ENCODE measurements around the gene SLCO4A1. TPM values are rescaled to one million over a fixed set of nuclear protein-coding genes. Genes with fewer than 3 reads are reported as not detected.

SLCO4A1 gene
- total and polyA plus RNA-seq, 2 experiments from 2014 or later: 0.22 to 0.43 TPM

DNA sequence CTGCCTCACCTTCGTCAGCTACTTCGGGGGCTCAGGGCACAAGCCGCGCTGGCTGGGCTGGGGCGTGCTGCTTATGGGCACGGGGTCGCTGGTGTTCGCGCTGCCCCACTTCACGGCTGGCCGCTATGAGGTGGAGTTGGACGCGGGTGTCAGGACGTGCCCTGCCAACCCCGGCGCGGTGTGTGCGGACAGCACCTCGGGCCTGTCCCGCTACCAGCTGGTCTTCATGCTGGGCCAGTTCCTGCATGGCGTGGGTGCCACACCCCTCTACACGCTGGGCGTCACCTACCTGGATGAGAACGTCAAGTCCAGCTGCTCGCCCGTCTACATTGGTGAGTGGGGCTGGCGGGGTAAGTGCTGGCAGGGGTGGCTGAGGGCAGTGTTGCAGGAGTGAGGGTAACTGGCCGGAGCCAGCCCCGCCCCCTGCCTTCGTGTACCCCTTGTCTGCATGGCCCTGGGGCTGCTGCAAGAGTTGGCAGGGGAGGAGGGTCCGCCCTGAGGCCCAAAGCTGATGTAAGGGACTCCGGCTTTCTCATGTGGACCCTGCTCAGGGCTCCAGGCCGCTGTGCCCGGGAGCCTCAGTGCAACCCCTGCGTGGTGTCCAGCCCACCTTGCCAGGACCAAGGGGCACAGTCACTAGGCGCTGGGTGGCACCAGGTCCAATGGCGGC, 14.8 kb downstream of the SLCO4A1 start:
- no peaks in the 10 kb centered on the region for H3F3A ChIP-seq (ENCODE audit: insufficient read depth)
- no peaks in the 10 kb centered on the region for H3K9me2 ChIP-seq (ENCODE audit: insufficient read depth)
- H3K9ac ChIP-seq: no peak overlapping the region
- TF ChIP-seq EZH2phosphoT487 (IDR thresholded peaks at IDR 0.05; ENCODE audit: insufficient read depth, low read depth) (no peak), EZH2 (IDR thresholded peaks at IDR 0.05; ENCODE audit: insufficient read depth, poor library complexity, severe bottlenecking) (no peak)
- 96% methylated on average over 37 of the region's 37 CpGs for WGBS, 2 experiments (ENCODE audit: low coverage in 1 of 2, low lambda C conversion rate in 2 of 2, missing lambda C conversion rate in 2 of 2)
- H3K27ac ChIP-seq: no peak overlapping the region
- H3K27me3 ChIP-seq (replicated peaks; ENCODE audit: insufficient read depth): no peaks in the 10 kb centered on the region
- H3K4me2 ChIP-seq (ENCODE audit: unreplicated experiment): no peak overlapping the region
- H3K79me2 ChIP-seq (ENCODE audit: insufficient read depth): no peaks in the 10 kb centered on the region
- H3K36me3 ChIP-seq (ENCODE audit: low read depth): no peaks in the 10 kb centered on the region
- H4K20me1 ChIP-seq (ENCODE audit: insufficient read depth): no peaks in the 10 kb centered on the region
- no peak overlapping the region for H3K4me3 ChIP-seq
- no peak overlapping the region for H2AFZ ChIP-seq
- peaks cover 11% of the 10 kb centered on the region for H3K4me1 ChIP-seq (ENCODE audit: insufficient read depth)
- DNase-seq: no peak
- H3K9me3 ChIP-seq (ENCODE audit: low read depth): no peaks in the 10 kb centered on the region
- in situ Hi-C loops (cut with MboI): no loop called here

DNA sequence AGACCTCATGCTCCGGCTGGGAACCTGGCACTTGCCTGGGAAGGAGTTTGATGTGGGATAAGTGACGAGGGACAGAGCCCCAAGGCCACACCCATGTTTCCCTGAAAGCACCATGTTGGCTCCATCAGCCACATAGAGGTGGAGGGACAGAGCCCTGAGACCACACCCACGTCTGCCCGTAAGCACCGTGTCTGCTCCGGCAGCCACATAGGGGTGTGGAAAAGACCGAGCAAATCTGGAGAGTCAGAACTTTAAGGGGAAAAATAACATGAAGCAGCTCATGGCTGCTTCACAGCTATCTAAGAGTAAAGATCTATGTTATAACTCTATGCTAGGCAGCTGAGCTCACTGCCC, 15.3 kb downstream of the SLCO4A1 start:
- Histone ChIP-seq H3K9me3 (ENCODE audit: low read depth) (no peaks in the 10 kb centered on the region), H3K36me3 (ENCODE audit: low read depth) (no peaks in the 10 kb centered on the region), H3K79me2 (ENCODE audit: insufficient read depth) (no peaks in the 10 kb centered on the region), H2AFZ (no peak overlapping the region), H3K9me2 (ENCODE audit: insufficient read depth) (no peaks in the 10 kb centered on the region), H4K20me1 (ENCODE audit: insufficient read depth) (no peaks in the 10 kb centered on the region), H3K4me3 (no peak overlapping the region), H3K27me3 (replicated peaks; ENCODE audit: insufficient read depth) (no peaks in the 10 kb centered on the region), H3F3A (ENCODE audit: insufficient read depth) (no peaks in the 10 kb centered on the region), H3K9ac (no peak overlapping the region), H3K27ac (no peak overlapping the region), H3K4me2 (ENCODE audit: unreplicated experiment) (no peak overlapping the region), H3K4me1 (ENCODE audit: insufficient read depth) (peaks cover 12% of the 10 kb centered on the region)
- WGBS, 2 experiments (ENCODE audit: low coverage in 1 of 2, low lambda C conversion rate in 2 of 2, missing lambda C conversion rate in 2 of 2): 75 to 79% methylated on average over 7 of the region's 7 CpGs
- no peak for TF ChIP-seq EZH2 (IDR thresholded peaks at IDR 0.05; ENCODE audit: insufficient read depth, poor library complexity, severe bottlenecking)
- TF ChIP-seq EZH2phosphoT487 (IDR thresholded peaks at IDR 0.05; ENCODE audit: insufficient read depth, low read depth): no peak
- in situ Hi-C loops (cut with MboI): no loop called here
- DNase-seq: no peak

DNA sequence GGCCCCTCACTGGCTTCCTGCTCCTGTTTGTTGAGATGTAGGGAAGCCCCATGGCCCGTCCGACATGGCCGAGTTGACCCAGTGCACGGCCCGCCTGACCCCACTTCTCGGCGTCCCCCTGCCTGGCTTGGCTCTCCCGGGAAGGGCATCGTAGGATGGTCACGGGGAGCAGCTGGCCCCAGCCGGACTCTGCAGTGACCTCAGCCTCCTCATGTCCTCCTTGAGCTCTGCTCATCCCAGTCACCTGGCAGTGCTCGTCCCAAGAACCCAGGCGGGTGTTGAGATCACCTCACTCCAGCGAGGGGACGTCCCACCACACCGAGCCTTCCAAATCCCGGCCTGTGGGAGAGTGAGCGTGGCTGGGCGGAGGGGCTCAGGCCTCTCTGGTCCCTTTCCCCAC, 15.7 kb downstream of the SLCO4A1 start:
- no peak overlapping the region for H3K4me3 ChIP-seq
- H4K20me1 ChIP-seq (ENCODE audit: insufficient read depth): no peaks in the 10 kb centered on the region
- H3K9ac ChIP-seq: no peak overlapping the region
- H3K27me3 ChIP-seq (replicated peaks; ENCODE audit: insufficient read depth): no peaks in the 10 kb centered on the region
- in situ Hi-C loops (cut with MboI): no loop called here
- no peaks in the 10 kb centered on the region for H3K9me3 ChIP-seq (ENCODE audit: low read depth)
- TF ChIP-seq EZH2 (IDR thresholded peaks at IDR 0.05; ENCODE audit: insufficient read depth, poor library complexity, severe bottlenecking) (no peak), EZH2phosphoT487 (IDR thresholded peaks at IDR 0.05; ENCODE audit: insufficient read depth, low read depth) (no peak)
- H3K9me2 ChIP-seq (ENCODE audit: insufficient read depth): no peaks in the 10 kb centered on the region
- 85 to 89% methylated on average over 19 of the region's 19 CpGs for WGBS, 2 experiments (ENCODE audit: low coverage in 1 of 2, low lambda C conversion rate in 2 of 2, missing lambda C conversion rate in 2 of 2)
- no peak overlapping the region for H3K27ac ChIP-seq
- H3K4me1 ChIP-seq (ENCODE audit: insufficient read depth): peaks cover 8% of the 10 kb centered on the region; the same call in 1 of the 2 replicates
- no peaks in the 10 kb centered on the region for H3K79me2 ChIP-seq (ENCODE audit: insufficient read depth)
- H3F3A ChIP-seq (ENCODE audit: insufficient read depth): no peaks in the 10 kb centered on the region
- no peak overlapping the region for H3K4me2 ChIP-seq (ENCODE audit: unreplicated experiment)
- DNase-seq: no peak
- no peak overlapping the region for H2AFZ ChIP-seq
- no peaks in the 10 kb centered on the region for H3K36me3 ChIP-seq (ENCODE audit: low read depth)

DNA sequence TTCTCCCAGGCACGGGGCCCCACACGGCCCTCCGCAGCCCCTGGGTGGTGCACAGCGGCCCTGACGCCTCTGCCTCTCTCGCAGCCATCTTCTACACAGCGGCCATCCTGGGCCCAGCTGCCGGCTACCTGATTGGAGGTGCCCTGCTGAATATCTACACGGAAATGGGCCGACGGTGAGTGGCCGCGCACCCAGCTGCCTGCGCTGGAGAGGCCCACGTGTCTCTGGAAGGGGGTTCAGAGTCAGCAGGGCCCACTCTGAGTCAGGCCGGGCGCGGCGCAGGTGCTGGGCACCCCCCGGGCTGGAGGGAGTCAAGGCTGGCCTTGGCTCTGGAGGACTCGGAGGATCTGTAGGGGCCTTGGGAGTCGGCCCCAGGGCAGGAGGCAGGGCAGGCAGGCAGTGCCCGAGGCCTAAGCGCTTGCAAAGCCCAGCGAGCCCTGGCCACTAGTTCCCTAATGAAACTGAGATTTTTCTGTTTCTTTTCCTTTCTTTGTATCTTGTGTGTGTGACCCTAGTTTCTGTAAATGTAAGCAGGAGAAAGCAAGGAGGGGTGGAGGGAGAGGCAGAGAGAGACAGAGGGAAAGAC, 16.4 kb downstream of the SLCO4A1 start:
- in situ Hi-C loops (cut with MboI): no loop called here
- Histone ChIP-seq H4K20me1 (ENCODE audit: insufficient read depth) (no peaks in the 10 kb centered on the region), H3K27ac (no peak overlapping the region), H3K4me1 (ENCODE audit: insufficient read depth) (peaks cover 7% of the 10 kb centered on the region; the same call in 1 of the 2 replicates), H3K9me2 (ENCODE audit: insufficient read depth) (no peaks in the 10 kb centered on the region), H3K36me3 (ENCODE audit: low read depth) (no peaks in the 10 kb centered on the region), H3K4me3 (no peak overlapping the region), H3K9ac (no peak overlapping the region), H2AFZ (no peak overlapping the region), H3K27me3 (replicated peaks; ENCODE audit: insufficient read depth) (no peaks in the 10 kb centered on the region), H3K79me2 (ENCODE audit: insufficient read depth) (no peaks in the 10 kb centered on the region), H3K9me3 (ENCODE audit: low read depth) (no peaks in the 10 kb centered on the region), H3F3A (ENCODE audit: insufficient read depth) (no peaks in the 10 kb centered on the region), H3K4me2 (ENCODE audit: unreplicated experiment) (no peak overlapping the region)
- DNase-seq: no peak
- WGBS, 2 experiments (ENCODE audit: low coverage in 1 of 2, low lambda C conversion rate in 2 of 2, missing lambda C conversion rate in 2 of 2): 91 to 93% methylated on average over 23 to 25 of the region's 25 CpGs
- TF ChIP-seq EZH2 (IDR thresholded peaks at IDR 0.05; ENCODE audit: insufficient read depth, poor library complexity, severe bottlenecking) (no peak), EZH2phosphoT487 (IDR thresholded peaks at IDR 0.05; ENCODE audit: insufficient read depth, low read depth) (no peak)

Measured in GM23248 (cell line).